Raji (cell line): ENCODE measurements around the gene CHN2.

ENCODE experiments used
- POLR2A ChIP-seq: IDR thresholded peaks from 2 replicates; pipeline ENCODE4 v1.6.1; 2011; ENCODE audit warnings: low read depth, low read length, control low read depth; ENCODE audit not compliant: insufficient read depth

Gene CHN2

GRCh38 chr7:29194594-29195427 lies at the start of gene CHN2:
Gene CHN2 (plus strand): TSS chr7:29194775.
- TF ChIP-seq POLR2A: no peak

- TF ChIP-seq POLR2A: no peak
Measured at GRCh38 chr7:29145553-29146056, 49.0 kb upstream of the CHN2 start.

GRCh38 chr7:29146057-29146706 lies 48.4 kb upstream of the CHN2 start, which contains the start of gene CPVL:
Gene CPVL (minus strand): TSS chr7:29146537. CDS start chr7:29121061, 25,476 bp downstream.
- TF ChIP-seq POLR2A: no peak

GRCh38 chr7:29146888-29147609 lies 47.5 kb upstream of the CHN2 start:
- no peak for TF ChIP-seq POLR2A

- TF ChIP-seq POLR2A: no peak
Measured at GRCh38 chr7:29147821-29148220, 46.8 kb upstream of the CHN2 start.

- TF ChIP-seq POLR2A: no peak
Measured at GRCh38 chr7:29149036-29149435, 45.5 kb upstream of the CHN2 start.

- TF ChIP-seq POLR2A: no peak
Measured at GRCh38 chr7:29150856-29151255, 43.7 kb upstream of the CHN2 start.

GRCh38 chr7:29154076-29154475 lies 40.5 kb upstream of the CHN2 start:
- no peak for TF ChIP-seq POLR2A

- TF ChIP-seq POLR2A: no peak
Measured at GRCh38 chr7:29156907-29157452, 37.6 kb upstream of the CHN2 start.

- TF ChIP-seq POLR2A: no peak
Measured at GRCh38 chr7:29158795-29159423, 35.7 kb upstream of the CHN2 start.

- no peak for TF ChIP-seq POLR2A
Measured at GRCh38 chr7:29160080-29160479, 34.5 kb upstream of the CHN2 start.

GRCh38 chr7:29161231-29161630 lies 33.3 kb upstream of the CHN2 start:
- no peak for TF ChIP-seq POLR2A

- TF ChIP-seq POLR2A: no peak
Measured at GRCh38 chr7:29162577-29162976, 32.0 kb upstream of the CHN2 start.

GRCh38 chr7:29163854-29164253 lies 30.7 kb upstream of the CHN2 start:
- no peak for TF ChIP-seq POLR2A

GRCh38 chr7:29167721-29168120 lies 26.9 kb upstream of the CHN2 start:
- TF ChIP-seq POLR2A: no peak
